SK-N-SH (cell line): ENCODE results near the gene FBXW11.

Experiments
- EP300 ChIP-seq, 2 experiments: IDR thresholded peaks; 2 replicates each; pipeline versions ENCODE4 v1.4.0 to v1.6.1; 2012; ENCODE audit warnings: borderline replicate concordance in 1 of 2, low read depth in 1 of 2, low read length in 1 of 2
- EZH2phosphoT487 ChIP-seq: fragments of 200-600 bp; sonication (generic); IDR thresholded peaks from 2 replicates; pipeline ENCODE4 v1.6.1; 2017; ENCODE audit warnings: low read depth, mixed run types, mild to moderate bottlenecking, antibody characterized with exemption, moderate library complexity, borderline replicate concordance
- RAD21 ChIP-seq: IDR thresholded peaks from 2 replicates; pipeline ENCODE4 v1.6.1; 2012; ENCODE audit warnings: mild to moderate bottlenecking, low read length
- RCOR1 ChIP-seq: fragments of 150-350 bp; IDR thresholded peaks from 2 replicates; pipeline ENCODE4 v1.6.1; 2017; ENCODE audit warnings: antibody characterized with exemption, low read length
- RFX5 ChIP-seq: IDR thresholded peaks from 2 replicates; pipeline ENCODE4 v1.6.1; 2012; ENCODE audit warnings: mild to moderate bottlenecking, improper control_type of control experiment, low read length
- SIN3A ChIP-seq: IDR thresholded peaks from 2 replicates; pipeline ENCODE4 v1.6.1; 2012; ENCODE audit warnings: low read depth, mild to moderate bottlenecking, low read length, moderate library complexity, borderline replicate concordance
- SMC3 ChIP-seq: IDR thresholded peaks from 2 replicates; pipeline ENCODE4 v1.6.1; 2012; ENCODE audit warnings: low read depth, low read length, improper control_type of control experiment
- TAF1 ChIP-seq: IDR thresholded peaks from 2 replicates; pipeline ENCODE4 v1.6.1; 2012; ENCODE audit warnings: low read depth, mild to moderate bottlenecking, low read length, moderate library complexity, borderline replicate concordance
- TF ChIP-seq, protein P1 (sequence below): fragments of 200-600 bp; sonication (generic); IDR thresholded peaks from 2 replicates; pipeline ENCODE4 v1.6.1; 2017; ENCODE audit warnings: antibody characterized with exemption, mild to moderate bottlenecking, moderate library complexity
- TF ChIP-seq, protein P2 (sequence below): IDR thresholded peaks from 2 replicates; pipeline ENCODE4 v1.4.0; 2012; ENCODE audit warnings: low read depth, borderline replicate concordance

DNA sequence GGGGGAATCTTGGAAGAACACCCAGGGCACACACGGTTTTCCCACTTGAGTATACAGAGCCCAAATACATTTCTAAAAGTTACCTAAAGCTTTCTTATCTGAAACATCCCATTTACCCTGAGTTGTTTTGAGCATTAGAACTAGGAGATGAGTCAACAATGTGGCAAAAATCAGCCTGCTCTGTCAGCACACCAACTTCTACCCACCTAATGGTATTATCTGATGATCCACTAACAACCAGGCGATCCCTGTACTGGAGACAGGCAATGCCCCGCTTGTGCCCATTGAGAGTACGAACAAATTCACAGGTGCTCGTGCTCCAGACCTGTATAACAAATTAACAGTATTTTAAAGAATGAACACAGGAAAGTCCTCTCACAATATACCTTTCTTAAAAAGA lies 133.8 kb downstream of the FBXW11 start:
- TF ChIP-seq, protein P1, sequence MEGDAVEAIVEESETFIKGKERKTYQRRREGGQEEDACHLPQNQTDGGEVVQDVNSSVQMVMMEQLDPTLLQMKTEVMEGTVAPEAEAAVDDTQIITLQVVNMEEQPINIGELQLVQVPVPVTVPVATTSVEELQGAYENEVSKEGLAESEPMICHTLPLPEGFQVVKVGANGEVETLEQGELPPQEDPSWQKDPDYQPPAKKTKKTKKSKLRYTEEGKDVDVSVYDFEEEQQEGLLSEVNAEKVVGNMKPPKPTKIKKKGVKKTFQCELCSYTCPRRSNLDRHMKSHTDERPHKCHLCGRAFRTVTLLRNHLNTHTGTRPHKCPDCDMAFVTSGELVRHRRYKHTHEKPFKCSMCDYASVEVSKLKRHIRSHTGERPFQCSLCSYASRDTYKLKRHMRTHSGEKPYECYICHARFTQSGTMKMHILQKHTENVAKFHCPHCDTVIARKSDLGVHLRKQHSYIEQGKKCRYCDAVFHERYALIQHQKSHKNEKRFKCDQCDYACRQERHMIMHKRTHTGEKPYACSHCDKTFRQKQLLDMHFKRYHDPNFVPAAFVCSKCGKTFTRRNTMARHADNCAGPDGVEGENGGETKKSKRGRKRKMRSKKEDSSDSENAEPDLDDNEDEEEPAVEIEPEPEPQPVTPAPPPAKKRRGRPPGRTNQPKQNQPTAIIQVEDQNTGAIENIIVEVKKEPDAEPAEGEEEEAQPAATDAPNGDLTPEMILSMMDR = no peak
- TF ChIP-seq SMC3 = no peak
- no peak for TF ChIP-seq RFX5
- no peak for TF ChIP-seq TAF1
- TF ChIP-seq, protein P2, sequence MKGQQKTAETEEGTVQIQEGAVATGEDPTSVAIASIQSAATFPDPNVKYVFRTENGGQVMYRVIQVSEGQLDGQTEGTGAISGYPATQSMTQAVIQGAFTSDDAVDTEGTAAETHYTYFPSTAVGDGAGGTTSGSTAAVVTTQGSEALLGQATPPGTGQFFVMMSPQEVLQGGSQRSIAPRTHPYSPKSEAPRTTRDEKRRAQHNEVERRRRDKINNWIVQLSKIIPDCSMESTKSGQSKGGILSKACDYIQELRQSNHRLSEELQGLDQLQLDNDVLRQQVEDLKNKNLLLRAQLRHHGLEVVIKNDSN = no peak
- no peak for TF ChIP-seq SIN3A
- no peak for TF ChIP-seq EZH2phosphoT487
- TF ChIP-seq RAD21 = no peak
- no peak for TF ChIP-seq RCOR1
- no peak for TF ChIP-seq EP300 (IDR thresholded peaks at IDR 0.05; ENCODE audit: borderline replicate concordance in 1 of 2, low read depth in 1 of 2, low read length in 1 of 2)
